A549 (cell line): Measurements from ENCODE around the gene POLE2. TPM values are rescaled to one million over a fixed set of nuclear protein-coding genes. Genes with fewer than 3 reads are reported as not detected.

ENCODE experiments used
- ATAC-seq, 2 experiments: fragments of 200-7000 bp in 1 of 2; fragments of >200 bp in 1 of 2; cut with Nextera tagmentation in 1 of 2; cut with Tn5 transposase in 1 of 2; 3 replicates each; pipeline versions ENCODE4 v1.8.0 to v1.9.1; 2018 to 2020; ENCODE audit warnings: mild to moderate bottlenecking in 1 of 2, moderate library complexity in 1 of 2
- CTCF ChIA-PET: fragments of 300-600 bp; sonication (Branson Sonifier 250); formaldehyde crosslinking; extraction: SDS; loops from one replicate; lab custom pipeline; 2021; ENCODE audit warnings: antibody characterized with exemption, inconsistent platforms; lab: Yijun Ruan, JAX
- POLR2A ChIA-PET: fragments of 350-600 bp; formaldehyde crosslinking; extraction: SDS; loops from one replicate; lab custom pipeline; 2021; ENCODE audit warnings: antibody characterized with exemption, inconsistent platforms; lab: Yijun Ruan, JAX
- DNase-seq, 2 experiments: peaks; one replicate each; pipeline versions ENCODE4 v3.0.0 to v3.0.0-alpha.2; 2011 to 2016; ENCODE audit warnings: low read depth in 1 of 2, low spot score in 1 of 2
- FAIRE-seq: peaks from 2 replicates; lab custom pipeline; 2011; peaks lifted over from hg19 to GRCh38; lab: Jason Lieb, UNC
- H3K27ac ChIP-seq, 2 experiments: fragments of >200 bp; sonication (Bioruptor Twin); formaldehyde crosslinking; 3 replicates each; pipeline ENCODE4 v1.5.1; 2016 to 2017
- H3K4me1 ChIP-seq: fragments of >200 bp; sonication (Bioruptor Twin); formaldehyde crosslinking; 3 replicates; pipeline ENCODE4 v1.6.1; 2016
- H3K4me2 ChIP-seq: fragments of >200 bp; sonication (Bioruptor Twin); formaldehyde crosslinking; 3 replicates; pipeline ENCODE4 v1.6.1; 2016
- H3K4me3 ChIP-seq: fragments of >200 bp; sonication (Bioruptor Twin); formaldehyde crosslinking; 3 replicates; pipeline ENCODE4 v1.5.1; 2016
- H3K9me3 ChIP-seq: fragments of >200 bp; sonication (Bioruptor Twin); formaldehyde crosslinking; 3 replicates; pipeline ENCODE4 v1.6.1; 2016
- ATOH8 ChIP-seq: fragments of 250-450 bp; sonication (Bioruptor Pico); IDR thresholded peaks from 2 replicates; pipeline ENCODE4 v1.5.0; 2020; ENCODE audit warnings: low read depth, mild to moderate bottlenecking, moderate library complexity
- BHLHE40 ChIP-seq: IDR thresholded peaks from 2 replicates; pipeline ENCODE4 v1.6.1; 2012; ENCODE audit warnings: low read depth, low read length, inconsistent platforms
- ELK1 ChIP-seq: fragments of 150-350 bp; IDR thresholded peaks from 2 replicates; pipeline ENCODE4 v1.6.1; 2014; ENCODE audit warnings: low read depth, mild to moderate bottlenecking, low read length
- ESRRA ChIP-seq: fragments of 150-350 bp; IDR thresholded peaks from 2 replicates; pipeline ENCODE4 v1.6.1; 2014; ENCODE audit warnings: mild to moderate bottlenecking, low read length, borderline replicate concordance
- FOSB ChIP-seq: fragments of 250-450 bp; sonication (Bioruptor Pico); IDR thresholded peaks from 2 replicates; pipeline ENCODE4 v1.5.0; 2020; ENCODE audit warnings: mild to moderate bottlenecking, moderate library complexity
- GATA3 ChIP-seq: IDR thresholded peaks from 2 replicates; pipeline ENCODE4 v1.6.1; 2012; ENCODE audit warnings: borderline replicate concordance
- HMGXB4 ChIP-seq: fragments of 250-450 bp; sonication (Bioruptor Pico); IDR thresholded peaks from 2 replicates; pipeline ENCODE4 v1.5.0; 2021; ENCODE audit warnings: mild to moderate bottlenecking, moderate library complexity, borderline replicate concordance
- KDM5A ChIP-seq: fragments of 200-600 bp; sonication (generic); IDR thresholded peaks from 2 replicates; pipeline ENCODE4 v1.6.1; 2016; ENCODE audit warnings: antibody characterized with exemption, mild to moderate bottlenecking
- MAX ChIP-seq: IDR thresholded peaks from 2 replicates; pipeline ENCODE4 v1.6.1; 2012
- MAZ ChIP-seq: fragments of 150-350 bp; IDR thresholded peaks from 2 replicates; pipeline ENCODE4 v1.6.1; 2014; ENCODE audit warnings: antibody characterized with exemption, low read depth, low read length, borderline replicate concordance
- NFE2L2 ChIP-seq: fragments of 150-350 bp; conservative IDR thresholded peaks from 2 replicates; pipeline ENCODE4 v1.6.1; 2014; ENCODE audit warnings: low read length
- PBX3 ChIP-seq: IDR thresholded peaks from 2 replicates; pipeline ENCODE4 v1.6.1; 2012
- PHF8 ChIP-seq: fragments of 200-600 bp; sonication (generic); IDR thresholded peaks from 2 replicates; pipeline ENCODE4 v1.6.1; 2016; ENCODE audit warnings: low read depth, mild to moderate bottlenecking, antibody characterized with exemption, moderate library complexity, borderline replicate concordance
- REST ChIP-seq: fragments of 200-600 bp; sonication (generic); IDR thresholded peaks from 2 replicates; pipeline ENCODE4 v1.6.1; 2016; ENCODE audit warnings: antibody characterized with exemption, mild to moderate bottlenecking, moderate library complexity
- SREBF2 ChIP-seq: fragments of 450-650 bp; IDR thresholded peaks from 2 replicates; pipeline ENCODE4 v1.6.1; 2014; ENCODE audit warnings: mild to moderate bottlenecking, moderate library complexity
- TFCP2L1 ChIP-seq: fragments of 250-450 bp; sonication (Bioruptor Pico); IDR thresholded peaks from 2 replicates; pipeline ENCODE4 v1.5.0; 2021; ENCODE audit warnings: mild to moderate bottlenecking
- WGBS: methylation state at CpG from one replicate; pipeline ENCODE4 v1.1.6; 2017; ENCODE audit errors: missing lambda C conversion rate; 5-methylcytosine and 5-hydroxymethylcytosine counted together
- polyA plus RNA-seq, 4 experiments: library from polyadenylated mRNA; depleted of rRNA in 3 of 4; stranded (reverse); fragments of >200 nt; fragmentation: RNase III in 1 of 4; extraction: RNeasy Plus Mini Kit Qiagen cat#74134 plus additional on column Dnase treatment in 1 of 4; gene quantifications; 2 replicates in 3 of 4; 3 replicates in 1 of 4; pipeline ENCODE4 v1.2.3, GENCODE V29; 2011 to 2017

Gene POLE2
- polyA plus RNA-seq, 2 of the 4 experiments (the other 2 are of a cell fraction): 20.2 to 28.1 TPM

- H3K4me2 ChIP-seq: peak overlapping the region; percentile 94
- FAIRE-seq: no peak
- peaks cover 53% of the 10 kb centered on the region for H3K4me1 ChIP-seq
- H3K27ac ChIP-seq: peak overlapping the region; percentile 95 to 96; a peak in 5 of 6 replicates
- H3K9me3 ChIP-seq: no peaks in the 10 kb centered on the region
- H3K4me3 ChIP-seq: peak overlapping the region; percentile 78
- 19% methylated on average over 3 of the region's 3 CpGs for WGBS
- no peak for DNase-seq
- POLR2A ChIA-PET: interaction anchor here (0.6 to 3.3 kb wide), 4 partner anchors 10 to 180 kb away, joined by 3 to 46 read pairs (median 14); partner anchors contain the start of genes DNAAF2 and KLHDC2
- CTCF ChIA-PET: interaction anchor here (1.5 to 5.2 kb wide), 4 partner anchors 10 to 146 kb away, joined by 4 to 55 read pairs (median 6); partner anchors contain the start of genes DNAAF2, KLHDC2 and LRR1
- TF ChIP-seq ATOH8 (CRISPR knock-in tag): no peak
- no peak for TF ChIP-seq BHLHE40
- no peak for ATAC-seq
Measured at GRCh38 chr14:49622022-49622607, 65.9 kb downstream of the POLE2 start.

GRCh38 chr14:49621114-49621881 lies 66.7 kb downstream of the POLE2 start:
- peak overlapping the region; percentile 78 for H3K4me3 ChIP-seq
- 16% methylated on average over 12 of the region's 65 CpGs for WGBS
- H3K4me2 ChIP-seq: peak overlapping the region; percentile 94
- H3K9me3 ChIP-seq: no peaks in the 10 kb centered on the region
- H3K27ac ChIP-seq: peak overlapping the region; percentile 95 to 96
- DNase-seq (peak in 1 of 2 experiments; percentile 80), ATAC-seq (peak; percentile 64 to 71), FAIRE-seq (no peak)
- peaks cover 55% of the 10 kb centered on the region for H3K4me1 ChIP-seq
- CTCF ChIA-PET: interaction anchor here (1.1 to 5.2 kb wide), 5 partner anchors 9 to 231 kb away, joined by 4 to 55 read pairs (median 7); partner anchors contain the start of genes DNAAF2, LRR1 and NEMF
- POLR2A ChIA-PET: interaction anchor here (0.6 to 3.3 kb wide), 13 partner anchors 9 to 241 kb away, joined by 3 to 50 read pairs (median 8); partner anchors contain the start of genes DNAAF2, KLHDC2, LRR1 and NEMF
- TF ChIP-seq NFE2L2 (no peak), MAX (peak; percentile 52; the same call in 1 of the 2 replicates), PBX3 (0 out of 2 replicates have a peak, but pooled peaks have one; percentile 11)

- Histone ChIP-seq H3K4me3 (peak within 1 kb of the TSS; percentile 78), H3K9me3 (no peaks in the 10 kb centered on the region), H3K4me2 (peak within 1 kb of the TSS; percentile 94), H3K27ac (peak within 1 kb of the TSS; percentile 95 to 96), H3K4me1 (peaks cover 55% of the 10 kb centered on the region)
- ChIA-PET CTCF (interaction anchor here (0.7 to 5.2 kb wide), 8 partner anchors 8 to 232 kb away, joined by 3 to 55 read pairs (median 4); partner anchors contain the start of genes DNAAF2, LRR1 and NEMF), POLR2A (interaction anchor here (0.5 to 3.3 kb wide), 24 partner anchors 8 to 347 kb away, joined by 3 to 50 read pairs (median 4); partner anchors contain the start of genes DNAAF2, KLHDC2, LRR1 and NEMF)
- peak; percentile 98 to 99 for DNase-seq
- ATAC-seq: peak; percentile 94 to 98
- peak; percentile 76 for FAIRE-seq
- WGBS: 1% methylated on average over 44 of the region's 85 CpGs
- no peak for TF ChIP-seq SREBF2
- TF ChIP-seq TFCP2L1: peak; percentile 70; the same call in 1 of the 2 replicates
- no peak; the same call in 1 of the 2 replicates for TF ChIP-seq REST
- TF ChIP-seq HMGXB4 (CRISPR knock-in tag): 0 out of 2 replicates have a peak, but pooled peaks have one; percentile 59
- no peak for TF ChIP-seq ESRRA
- 0 out of 2 replicates have a peak, but pooled peaks have one; percentile 35 for TF ChIP-seq KDM5A
- TF ChIP-seq ELK1: no peak
- no peak for TF ChIP-seq FOSB
- TF ChIP-seq MAZ: no peak
- peak; percentile 94 for TF ChIP-seq PHF8
- TF ChIP-seq GATA3: no peak; the same call in 1 of the 2 replicates
Measured at GRCh38 chr14:49620182-49621113, 67.6 kb downstream of the POLE2 start, which contains the start of the genes MGAT2 and RPL36AL. TSS of gene MGAT2 (plus strand) at chr14:49620799. CDS start at chr14:49621269, 470 bp downstream. TSS of gene RPL36AL (minus strand) at chr14:49620626. CDS start at chr14:49619104, 1,522 bp downstream.
